Measurements from ENCODE around the gene NUDT19.

The NUDT19 gene

DNA sequence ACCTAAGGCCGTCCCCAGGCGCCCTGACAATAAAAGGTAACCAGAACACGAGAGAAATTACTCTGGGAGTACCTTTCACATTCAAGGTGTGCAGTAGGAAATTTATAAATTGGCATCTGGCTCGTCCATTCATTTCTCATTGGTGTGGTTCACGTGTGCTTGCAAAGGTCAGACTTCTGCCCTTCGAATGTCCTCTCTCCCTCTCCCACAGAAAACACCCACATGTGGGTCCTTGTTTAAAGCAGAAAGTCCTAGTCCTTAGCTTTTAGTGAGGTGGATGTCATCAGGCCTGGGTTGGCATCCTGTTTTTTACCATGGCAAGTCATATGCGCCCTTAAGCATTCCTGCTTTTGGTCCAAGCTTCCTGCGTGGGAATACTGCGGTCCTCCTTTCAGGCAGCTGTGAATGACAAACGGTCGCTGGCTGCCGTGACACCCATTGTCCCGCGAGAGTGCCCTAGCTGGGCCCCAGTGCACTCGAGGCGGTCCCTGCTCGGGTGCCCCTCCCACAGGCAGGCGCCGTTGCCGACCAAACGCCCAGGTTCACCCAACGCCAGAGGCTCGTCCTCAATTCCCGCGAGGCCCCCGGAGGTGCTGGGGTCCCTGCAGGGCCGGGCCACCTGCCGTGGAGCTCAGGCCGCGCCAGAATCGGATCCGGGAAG lies at the start of gene NUDT19:
TSS of gene NUDT19 (plus strand) at position 531 of the 661 bp plus-strand sequence. CDS start 140 bp downstream, outside the sequence.
- DNase-seq, result peak; percentile 87
- H3K79me2 ChIP-seq (ENCODE audit: low read length), result peaks cover 39% of the 10 kb centered on the region

DNA sequence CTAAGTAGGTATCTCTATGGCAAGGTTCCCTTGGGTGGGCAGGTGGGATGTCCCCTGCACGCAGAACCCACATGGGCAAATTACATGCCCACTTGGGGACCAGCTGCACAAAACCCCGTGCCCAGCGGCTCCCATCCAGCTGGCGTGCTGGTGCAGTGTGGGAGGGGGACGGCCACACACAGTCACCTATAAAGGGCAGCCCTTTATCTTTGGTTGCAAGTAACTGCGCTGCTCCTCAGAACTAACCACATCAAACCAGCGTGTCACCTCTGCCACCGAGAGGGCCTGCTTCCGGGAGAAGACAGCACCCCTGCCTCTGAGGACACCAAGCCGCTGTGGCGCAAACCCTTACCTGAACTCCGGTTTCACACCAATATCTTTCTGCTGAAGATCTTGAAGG lies 48.9 kb upstream of the NUDT19 start:
- no peaks in the 10 kb centered on the region for H3F3A ChIP-seq (ENCODE audit: insufficient read depth, low read length)
- H3K9me2 ChIP-seq (replicated peaks; ENCODE audit: insufficient read depth, low read length), result no peaks in the 10 kb centered on the region
- no peak overlapping the region for H3K9ac ChIP-seq (ENCODE audit: low read length)
- H3K4me3 ChIP-seq (ENCODE audit: low read length), result no peak overlapping the region
- no peak for TF ChIP-seq EZH2phosphoT487 (IDR thresholded peaks at IDR 0.05; ENCODE audit: low read length)
- TF ChIP-seq, protein P1, sequence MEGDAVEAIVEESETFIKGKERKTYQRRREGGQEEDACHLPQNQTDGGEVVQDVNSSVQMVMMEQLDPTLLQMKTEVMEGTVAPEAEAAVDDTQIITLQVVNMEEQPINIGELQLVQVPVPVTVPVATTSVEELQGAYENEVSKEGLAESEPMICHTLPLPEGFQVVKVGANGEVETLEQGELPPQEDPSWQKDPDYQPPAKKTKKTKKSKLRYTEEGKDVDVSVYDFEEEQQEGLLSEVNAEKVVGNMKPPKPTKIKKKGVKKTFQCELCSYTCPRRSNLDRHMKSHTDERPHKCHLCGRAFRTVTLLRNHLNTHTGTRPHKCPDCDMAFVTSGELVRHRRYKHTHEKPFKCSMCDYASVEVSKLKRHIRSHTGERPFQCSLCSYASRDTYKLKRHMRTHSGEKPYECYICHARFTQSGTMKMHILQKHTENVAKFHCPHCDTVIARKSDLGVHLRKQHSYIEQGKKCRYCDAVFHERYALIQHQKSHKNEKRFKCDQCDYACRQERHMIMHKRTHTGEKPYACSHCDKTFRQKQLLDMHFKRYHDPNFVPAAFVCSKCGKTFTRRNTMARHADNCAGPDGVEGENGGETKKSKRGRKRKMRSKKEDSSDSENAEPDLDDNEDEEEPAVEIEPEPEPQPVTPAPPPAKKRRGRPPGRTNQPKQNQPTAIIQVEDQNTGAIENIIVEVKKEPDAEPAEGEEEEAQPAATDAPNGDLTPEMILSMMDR (IDR thresholded peaks at IDR 0.05; ENCODE audit: low read length), result no peak
- no peak for TF ChIP-seq EZH2 (optimal IDR thresholded peaks at IDR 0.05; ENCODE audit: low read depth, low read length)
- no peak overlapping the region for H3K4me2 ChIP-seq (ENCODE audit: low read depth, low read length)
- H3K9me3 ChIP-seq (replicated peaks; ENCODE audit: insufficient read depth, low read length), result no peaks in the 10 kb centered on the region
- no peak overlapping the region for H2AFZ ChIP-seq (ENCODE audit: low read length)
- H3K27ac ChIP-seq (ENCODE audit: low read length), result no peak overlapping the region
- no peaks in the 10 kb centered on the region for H3K4me1 ChIP-seq (ENCODE audit: low read length)
- H3K27me3 ChIP-seq (replicated peaks; ENCODE audit: insufficient read depth, low read length), result no peaks in the 10 kb centered on the region
- no peaks in the 10 kb centered on the region for H3K36me3 ChIP-seq (replicated peaks; ENCODE audit: insufficient read depth, low read length)
- DNase-seq, result no peak
- H4K20me1 ChIP-seq (ENCODE audit: insufficient read depth, low read length), result no peaks in the 10 kb centered on the region
- H3K79me2 ChIP-seq (ENCODE audit: low read length), result no peaks in the 10 kb centered on the region

More for the DNA sequence above, at the start of gene NUDT19:
- H3F3A ChIP-seq (ENCODE audit: insufficient read depth, low read length), result no peaks in the 10 kb centered on the region
- H3K4me3 ChIP-seq (ENCODE audit: low read length), result peak within 1 kb of the TSS; percentile 87
- H3K4me1 ChIP-seq (ENCODE audit: low read length), result peaks cover 14% of the 10 kb centered on the region
- peak within 1 kb of the TSS; percentile 56; the same call in 1 of the 2 replicates for H3K27ac ChIP-seq (ENCODE audit: low read length)
- H3K27me3 ChIP-seq (replicated peaks; ENCODE audit: insufficient read depth, low read length), result no peaks in the 10 kb centered on the region
- peak within 1 kb of the TSS; percentile 84 for H3K9ac ChIP-seq (ENCODE audit: low read length)
- no peak for TF ChIP-seq EZH2phosphoT487 (IDR thresholded peaks at IDR 0.05; ENCODE audit: low read length)
- no peak for TF ChIP-seq EZH2 (optimal IDR thresholded peaks at IDR 0.05; ENCODE audit: low read depth, low read length)
- TF ChIP-seq, protein P1 (IDR thresholded peaks at IDR 0.05; ENCODE audit: low read length), result no peak
- peak within 1 kb of the TSS; percentile 91 for H2AFZ ChIP-seq (ENCODE audit: low read length)
- H3K9me2 ChIP-seq (replicated peaks; ENCODE audit: insufficient read depth, low read length), result no peaks in the 10 kb centered on the region
- H3K36me3 ChIP-seq (replicated peaks; ENCODE audit: insufficient read depth, low read length), result no peaks in the 10 kb centered on the region
- H4K20me1 ChIP-seq (ENCODE audit: insufficient read depth, low read length), result no peaks in the 10 kb centered on the region
- no peaks in the 10 kb centered on the region for H3K9me3 ChIP-seq (replicated peaks; ENCODE audit: insufficient read depth, low read length)
- peak within 1 kb of the TSS; percentile 100 for H3K4me2 ChIP-seq (ENCODE audit: low read depth, low read length)

DNA sequence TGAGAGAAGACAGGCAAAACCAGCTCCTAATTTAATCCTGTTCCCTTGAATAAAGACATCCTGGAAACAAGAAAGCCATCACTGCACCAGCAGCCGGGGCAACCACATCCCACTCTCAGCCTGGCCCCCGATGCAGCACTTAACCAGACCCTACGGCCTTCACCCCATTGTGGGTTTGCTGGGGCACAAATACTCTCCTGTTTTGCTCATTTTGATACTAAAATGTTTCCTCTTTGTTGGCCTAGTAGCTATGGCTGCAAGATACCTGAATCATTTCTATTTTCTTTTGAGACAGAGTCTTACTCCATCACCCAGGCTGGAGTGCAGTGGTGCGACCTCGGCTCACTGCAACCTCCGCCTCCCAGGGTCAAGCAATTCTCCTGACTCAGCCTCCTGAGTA lies 45.1 kb upstream of the NUDT19 start:
- no peak overlapping the region for H3K4me2 ChIP-seq (ENCODE audit: low read depth, low read length)
- H3K9me2 ChIP-seq (replicated peaks; ENCODE audit: insufficient read depth, low read length), result no peaks in the 10 kb centered on the region
- H3K9me3 ChIP-seq (replicated peaks; ENCODE audit: insufficient read depth, low read length), result no peaks in the 10 kb centered on the region
- no peaks in the 10 kb centered on the region for H3K27me3 ChIP-seq (replicated peaks; ENCODE audit: insufficient read depth, low read length)
- no peaks in the 10 kb centered on the region for H3K4me1 ChIP-seq (ENCODE audit: low read length)
- H3F3A ChIP-seq (ENCODE audit: insufficient read depth, low read length), result no peaks in the 10 kb centered on the region
- H3K36me3 ChIP-seq (replicated peaks; ENCODE audit: insufficient read depth, low read length), result no peaks in the 10 kb centered on the region
- TF ChIP-seq, protein P1 (IDR thresholded peaks at IDR 0.05; ENCODE audit: low read length), result no peak
- TF ChIP-seq EZH2 (optimal IDR thresholded peaks at IDR 0.05; ENCODE audit: low read depth, low read length) (no peak), EZH2phosphoT487 (IDR thresholded peaks at IDR 0.05; ENCODE audit: low read length) (no peak)
- H2AFZ ChIP-seq (ENCODE audit: low read length), result no peak overlapping the region
- no peak for DNase-seq
- H3K4me3 ChIP-seq (ENCODE audit: low read length), result no peak overlapping the region
- no peaks in the 10 kb centered on the region for H3K79me2 ChIP-seq (ENCODE audit: low read length)
- H3K9ac ChIP-seq (ENCODE audit: low read length), result no peak overlapping the region
- no peaks in the 10 kb centered on the region for H4K20me1 ChIP-seq (ENCODE audit: insufficient read depth, low read length)
- H3K27ac ChIP-seq (ENCODE audit: low read length), result no peak overlapping the region

Data from MM.1S (cell line).